H9 (cell line): ENCODE measurements around the gene FBLN2. TPM values are rescaled to one million over a fixed set of nuclear protein-coding genes. Genes with fewer than 3 reads are reported as not detected.

ENCODE experiments used
- DNase-seq: peaks from one replicate; pipeline ENCODE4 v3.0.0-alpha.2; 2017
- H2AFZ ChIP-seq: one replicate; pipeline ENCODE4 v1.6.1; 2013; ENCODE audit warnings: mild to moderate bottlenecking, low read length, control low read depth, moderate library complexity
- H2AK5ac ChIP-seq: 2 replicates; pipeline ENCODE4 v1.6.1; 2013; ENCODE audit warnings: low read length, control low read depth, mixed read lengths; ENCODE audit not compliant: insufficient read length
- H2BK120ac ChIP-seq: one replicate; pipeline ENCODE4 v1.6.1; 2013; ENCODE audit warnings: low read depth, mild to moderate bottlenecking, low read length, control low read depth, inconsistent platforms; ENCODE audit not compliant: poor library complexity, severe bottlenecking
- H2BK12ac ChIP-seq: 2 replicates; pipeline ENCODE4 v1.6.1; 2013; ENCODE audit warnings: low read length, control low read depth, mixed read lengths, low read depth; ENCODE audit not compliant: insufficient read length
- H2BK15ac ChIP-seq: 2 replicates; pipeline ENCODE4 v1.6.1; 2013; ENCODE audit warnings: low read depth, low read length, control low read depth
- H2BK20ac ChIP-seq: one replicate; pipeline ENCODE4 v1.6.1; 2013; ENCODE audit warnings: low read depth, mild to moderate bottlenecking, low read length, control low read depth, inconsistent platforms; ENCODE audit not compliant: poor library complexity, severe bottlenecking
- H2BK5ac ChIP-seq: 2 replicates; pipeline ENCODE4 v1.6.1; 2013; ENCODE audit warnings: low read length, control low read depth, mixed read lengths; ENCODE audit not compliant: insufficient read length
- H3K14ac ChIP-seq: 2 replicates; pipeline ENCODE4 v1.6.1; 2013; ENCODE audit warnings: low read length, control low read depth; ENCODE audit not compliant: insufficient read depth
- H3K18ac ChIP-seq: 2 replicates; pipeline ENCODE4 v1.6.1; 2013; ENCODE audit warnings: low read depth, mild to moderate bottlenecking, mixed read lengths, low read length, control low read depth; ENCODE audit not compliant: insufficient read length
- H3K23ac ChIP-seq: 2 replicates; pipeline ENCODE4 v1.6.1; 2013; ENCODE audit warnings: low read length, control low read depth, mixed read lengths, low read depth; ENCODE audit not compliant: insufficient read length
- H3K23me2 ChIP-seq: 2 replicates; pipeline ENCODE4 v1.6.1; 2013; ENCODE audit warnings: low read depth, mild to moderate bottlenecking, mixed read lengths, low read length, control low read depth; ENCODE audit not compliant: insufficient read length, poor library complexity, severe bottlenecking
- H3K27ac ChIP-seq: 2 replicates; pipeline ENCODE4 v1.5.1; 2013; ENCODE audit warnings: low read length, control low read depth, mixed read lengths, low read depth; ENCODE audit not compliant: insufficient read length
- H3K27me3 ChIP-seq: 2 replicates; pipeline ENCODE4 v1.6.1; 2013; ENCODE audit warnings: low read length, control low read depth, inconsistent platforms; ENCODE audit not compliant: insufficient read depth
- H3K4ac ChIP-seq: 2 replicates; pipeline ENCODE4 v1.6.1; 2013; ENCODE audit warnings: low read depth, mild to moderate bottlenecking, control low read depth, inconsistent platforms, low read length, moderate library complexity
- H3K4me1 ChIP-seq: 2 replicates; pipeline ENCODE4 v1.6.1; 2013; ENCODE audit warnings: low read length, control low read depth, inconsistent platforms; ENCODE audit not compliant: insufficient read depth
- H3K4me2 ChIP-seq: 2 replicates; pipeline ENCODE4 v1.6.1; 2013; ENCODE audit warnings: low read length, control low read depth, mixed read lengths; ENCODE audit not compliant: insufficient read length, insufficient read depth
- H3K56ac ChIP-seq: 2 replicates; pipeline ENCODE4 v1.6.1; 2013; ENCODE audit warnings: low read depth, mild to moderate bottlenecking, mixed read lengths, low read length, control low read depth; ENCODE audit not compliant: insufficient read length
- H3K79me1 ChIP-seq: 2 replicates; pipeline ENCODE4 v1.6.1; 2013; ENCODE audit warnings: low read depth, mild to moderate bottlenecking, moderate library complexity, low read length, control low read depth, inconsistent platforms; ENCODE audit not compliant: insufficient read depth, poor library complexity, severe bottlenecking
- H3K79me2 ChIP-seq: 2 replicates; pipeline ENCODE4 v1.6.1; 2013; ENCODE audit warnings: low read length, control low read depth, inconsistent platforms; ENCODE audit not compliant: insufficient read depth
- H3K9ac ChIP-seq: 2 replicates; pipeline ENCODE4 v1.6.1; 2013; ENCODE audit warnings: low read length, control low read depth, mixed read lengths; ENCODE audit not compliant: insufficient read length; ENCODE audit errors: extremely low read depth
- H3K9me3 ChIP-seq: one replicate; pipeline ENCODE4 v1.6.1; 2013; ENCODE audit warnings: low read depth, low read length, inconsistent platforms; ENCODE audit not compliant: control insufficient read depth
- H3T11ph ChIP-seq: one replicate; pipeline ENCODE4 v1.6.1; 2013; ENCODE audit warnings: mild to moderate bottlenecking, low read length, control low read depth, inconsistent platforms
- H4K20me1 ChIP-seq: one replicate; pipeline ENCODE4 v1.6.1; 2013; ENCODE audit not compliant: control insufficient read depth, insufficient read length, insufficient read depth
- H4K5ac ChIP-seq: 2 replicates; pipeline ENCODE4 v1.6.1; 2013; ENCODE audit warnings: low read depth, mild to moderate bottlenecking, mixed read lengths, low read length, control low read depth; ENCODE audit not compliant: insufficient read length
- H4K8ac ChIP-seq: replicated peaks from 2 replicates; pipeline ENCODE4 v1.6.1; 2013; ENCODE audit warnings: low read length, control low read depth, mixed read lengths, low read depth; ENCODE audit not compliant: insufficient read length
- H4K91ac ChIP-seq: 2 replicates; pipeline ENCODE4 v1.6.1; 2013; ENCODE audit warnings: low read depth, mild to moderate bottlenecking, moderate library complexity, mixed read lengths, low read length, control low read depth; ENCODE audit not compliant: insufficient read length
- H3K27ac Mint-ChIP-seq, 3 experiments: 2 replicates in 2 of 3; 3 replicates in 1 of 3; pipeline ENCODE4 v1.8.0; 2020 to 2021; ENCODE audit warnings: mixed read lengths in 3 of 3, mild to moderate bottlenecking in 1 of 3, moderate library complexity in 1 of 3
- H3K27me3 Mint-ChIP-seq: 2 replicates; pipeline ENCODE4 v1.8.0; 2021; ENCODE audit warnings: low read depth, mild to moderate bottlenecking, moderate library complexity, mixed read lengths
- H3K36me3 Mint-ChIP-seq, 3 experiments: 2 replicates in 2 of 3; 3 replicates in 1 of 3; pipeline ENCODE4 v1.8.0; 2020 to 2021; ENCODE audit warnings: low read depth in 3 of 3, mixed read lengths in 3 of 3; ENCODE audit not compliant: insufficient read depth in 1 of 3
- H3K4me1 Mint-ChIP-seq, 2 experiments: 2 replicates each; pipeline ENCODE4 v1.8.0; 2020; ENCODE audit warnings: mixed read lengths in 2 of 2
- H3K4me3 Mint-ChIP-seq, 2 experiments: 2 replicates in 1 of 2; 3 replicates in 1 of 2; pipeline ENCODE4 v1.8.0; 2020 to 2021; ENCODE audit warnings: mild to moderate bottlenecking in 2 of 2, mixed read lengths in 2 of 2, moderate library complexity in 1 of 2
- H3K9me3 Mint-ChIP-seq, 2 experiments: 2 replicates in 1 of 2; 3 replicates in 1 of 2; pipeline ENCODE4 v1.8.0; 2020; ENCODE audit warnings: mild to moderate bottlenecking in 2 of 2, mixed read lengths in 2 of 2, moderate library complexity in 1 of 2
- CTCF ChIP-seq: fragments of 200-600 bp; sonication (generic); conservative IDR thresholded peaks from 3 replicates; pipeline ENCODE4 v1.8.0; 2021; ENCODE audit warnings: antibody characterized with exemption, mild to moderate bottlenecking
- WGBS: extraction: QIAGEN DNeasy Blood & Tissue Kit; methylation state at CpG from one replicate; pipeline ENCODE4 v1.1.7; 2013; ENCODE audit warnings: missing lambda C conversion rate, low lambda C conversion rate, mixed read lengths; ENCODE audit not compliant: insufficient read length; ENCODE audit errors: extremely low coverage; 5-methylcytosine and 5-hydroxymethylcytosine counted together
- total RNA-seq: library from RNA; stranded (reverse); gene quantifications from 2 replicates; pipeline ENCODE4 v1.2.1, GENCODE V29; 2021

FBLN2 gene
- total RNA-seq, 1 experiment from 2014 or later, result 11.8 TPM

- H3K27ac ChIP-seq, result no peak overlapping the region
- H3K4me1 ChIP-seq, result peaks cover 3% of the 10 kb centered on the region; the same call in 1 of the 2 replicates
Measured at GRCh38 chr3:13537244-13537908, 11.5 kb upstream of the FBLN2 start.

More at GRCh38 chr3:13537244-13537908, 11.5 kb upstream of the FBLN2 start:
- Histone ChIP-seq H2BK20ac (no peak overlapping the region), H4K20me1 (no peaks in the 10 kb centered on the region), H3K4me2 (no peak overlapping the region), H4K5ac (no peak overlapping the region), H3T11ph (no peak overlapping the region), H4K91ac (no peak overlapping the region), H2BK5ac (no peak overlapping the region), H3K23me2 (no peaks in the 10 kb centered on the region), H2BK15ac (no peak overlapping the region), H3K9ac (no peak overlapping the region), H3K14ac (no peak overlapping the region), H2AFZ (no peak overlapping the region), H2AK5ac (no peak overlapping the region), H3K9me3 (no peaks in the 10 kb centered on the region), H2BK12ac (no peak overlapping the region), H3K79me1 (no peaks in the 10 kb centered on the region), H3K27me3 (no peaks in the 10 kb centered on the region), H3K23ac (no peak overlapping the region), H4K8ac (no peak overlapping the region), H3K4ac (no peak overlapping the region), H3K79me2 (no peaks in the 10 kb centered on the region), H3K18ac (no peak overlapping the region), H3K56ac (no peak overlapping the region), H2BK120ac (no peak overlapping the region)
- TF ChIP-seq CTCF, result no peak
- Mint-ChIP-seq H3K36me3 (peaks cover 0 to 2% (median 0%) of the 10 kb centered on the region in 3 experiments; a peak in 2 of 7 replicates), H3K4me3 (no peak overlapping the region), H3K4me1 (peaks cover 10 to 18% of the 10 kb centered on the region in 2 experiments), H3K27me3 (peaks cover 10% of the 10 kb centered on the region), H3K9me3 (peaks cover 0 to 6% of the 10 kb centered on the region in 2 experiments; a peak in 3 of 5 replicates), H3K27ac (peak overlapping the region in 1 of 3 experiments; percentile 68; a peak in 1 of 7 replicates)
- no peak for DNase-seq
- WGBS, result no CpG with 5 or more reads among the region's 6 CpGs
